HG02870 (cell line): ENCODE results near the gene ITGAL.

Experiments
- ATAC-seq: cut with Tn5 transposase; IDR thresholded peaks from one replicate; pipeline ENCODE4 v1.9.1; 2021; ENCODE audit warnings: mild to moderate bottlenecking, moderate library complexity; ENCODE audit not compliant: unreplicated experiment

The ITGAL gene

DNA sequence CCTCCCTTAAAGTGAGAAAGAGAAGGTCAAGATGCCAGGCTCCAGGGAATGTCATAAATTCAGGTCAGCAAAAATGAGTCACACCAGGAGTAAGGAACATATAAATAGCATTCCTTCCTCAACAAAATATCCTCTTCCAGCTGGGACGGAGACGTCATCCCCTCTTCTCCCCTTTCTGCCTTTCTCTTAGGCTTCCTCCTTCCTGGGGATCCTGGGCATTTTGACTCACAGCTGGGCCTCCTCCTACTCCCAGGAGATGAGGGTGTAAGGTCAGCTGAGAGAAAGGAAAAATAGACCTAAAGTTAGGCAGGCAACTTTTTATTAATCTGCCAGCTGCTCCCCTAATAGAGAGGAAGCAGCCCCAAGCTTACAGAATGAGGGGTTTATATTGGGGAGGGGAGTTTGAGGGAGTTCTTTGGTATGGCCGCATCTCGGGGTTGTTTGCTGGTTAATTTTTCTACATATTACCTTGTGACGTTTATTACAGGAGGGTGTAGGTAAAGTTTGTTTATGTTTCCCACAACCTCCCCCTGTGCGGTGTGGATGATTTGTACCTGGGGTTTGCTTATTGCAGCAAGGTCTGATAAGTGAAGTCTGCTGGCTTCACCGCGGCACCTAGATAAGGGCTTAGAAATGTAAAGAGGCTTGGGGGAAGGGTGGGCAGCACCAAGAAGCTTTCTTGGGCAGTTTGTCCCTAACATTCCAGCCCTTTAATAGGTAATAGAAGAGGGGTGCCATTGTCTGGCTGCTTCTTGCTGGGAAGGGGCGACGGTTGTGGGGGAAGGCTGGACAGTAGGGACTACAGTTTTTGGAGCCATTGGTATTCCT is 69.2 kb downstream of the ITGAL start:
- ATAC-seq, result no peak

DNA sequence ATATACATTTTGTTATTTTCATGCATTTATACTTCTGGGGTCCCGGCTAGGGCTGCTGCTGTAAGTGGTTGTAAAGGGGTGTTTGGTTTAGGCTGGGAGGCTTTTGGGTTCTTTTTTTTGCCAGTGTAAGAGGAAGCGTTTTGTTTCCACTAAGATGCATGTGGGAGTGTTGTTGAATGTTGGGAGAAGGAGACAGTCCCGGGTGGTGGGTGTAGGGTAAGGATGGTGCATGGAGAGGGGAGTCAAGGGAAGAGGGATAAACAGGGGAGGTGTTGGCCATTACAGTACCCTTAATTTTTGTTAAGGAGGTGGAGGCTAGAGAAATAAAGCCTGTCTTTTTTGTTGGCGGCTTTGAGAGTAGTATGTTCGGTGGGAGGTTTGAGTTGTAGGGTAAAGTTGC is 70.5 kb downstream of the ITGAL start:
- ATAC-seq, result no peak

DNA sequence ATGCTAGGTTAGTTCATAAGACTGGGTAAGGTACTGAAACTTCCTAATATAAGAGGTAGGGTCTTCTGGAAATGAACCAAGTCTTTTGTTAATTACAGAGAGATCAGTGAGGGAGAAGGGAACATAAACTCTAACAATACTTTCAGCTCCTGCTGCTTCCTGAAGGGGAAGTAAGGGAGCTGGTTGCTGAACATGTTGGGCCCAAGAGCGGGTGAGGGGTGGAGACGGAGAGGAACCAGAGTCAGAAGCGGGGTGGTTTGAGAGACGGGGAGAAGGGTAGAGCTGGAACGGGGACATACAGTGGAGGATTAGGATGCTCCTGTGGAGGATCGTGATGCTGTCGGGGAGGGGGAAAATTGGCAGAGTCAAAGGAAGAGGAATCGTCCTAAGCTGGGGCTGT is 73.6 kb downstream of the ITGAL start:
- no peak for ATAC-seq

DNA sequence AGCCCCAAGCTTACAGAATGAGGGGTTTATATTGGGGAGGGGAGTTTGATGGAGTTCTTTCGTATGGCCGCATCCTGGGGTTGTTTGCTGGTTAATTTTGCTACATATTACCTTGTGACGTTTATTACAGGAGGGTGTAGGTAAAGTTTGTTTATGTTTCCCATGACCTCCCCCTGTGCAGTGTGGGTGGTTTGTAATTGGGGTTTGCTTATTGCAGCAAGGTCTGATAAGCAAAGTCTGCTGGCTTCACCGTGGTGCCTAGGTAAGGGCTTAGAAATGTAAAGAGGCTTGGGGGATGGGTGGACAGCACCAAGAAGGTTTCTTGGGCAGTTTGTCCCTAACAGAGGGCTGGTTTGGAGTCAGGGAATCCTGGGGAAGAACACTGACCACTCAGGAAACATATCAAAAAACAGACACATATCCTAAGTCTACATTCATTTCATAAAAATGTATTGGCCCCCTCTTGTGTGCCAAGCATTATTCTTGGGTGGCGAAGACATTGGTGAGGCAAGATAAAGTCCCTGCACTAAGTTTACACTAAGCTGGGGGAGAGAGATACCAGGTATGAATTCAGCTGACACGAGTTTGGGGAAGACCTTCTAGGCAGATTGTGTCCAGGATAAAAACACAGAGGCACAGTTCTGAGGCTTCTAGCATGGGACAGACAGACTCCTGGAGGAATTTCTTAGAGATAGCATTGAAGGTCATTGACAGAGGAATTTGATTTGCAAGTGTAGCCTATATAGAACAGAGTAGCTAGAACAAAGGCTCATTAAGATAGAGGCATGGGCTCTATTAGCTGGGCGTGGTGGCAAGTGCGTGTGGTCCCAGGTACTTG is 76.1 kb downstream of the ITGAL start:
- no peak for ATAC-seq

DNA sequence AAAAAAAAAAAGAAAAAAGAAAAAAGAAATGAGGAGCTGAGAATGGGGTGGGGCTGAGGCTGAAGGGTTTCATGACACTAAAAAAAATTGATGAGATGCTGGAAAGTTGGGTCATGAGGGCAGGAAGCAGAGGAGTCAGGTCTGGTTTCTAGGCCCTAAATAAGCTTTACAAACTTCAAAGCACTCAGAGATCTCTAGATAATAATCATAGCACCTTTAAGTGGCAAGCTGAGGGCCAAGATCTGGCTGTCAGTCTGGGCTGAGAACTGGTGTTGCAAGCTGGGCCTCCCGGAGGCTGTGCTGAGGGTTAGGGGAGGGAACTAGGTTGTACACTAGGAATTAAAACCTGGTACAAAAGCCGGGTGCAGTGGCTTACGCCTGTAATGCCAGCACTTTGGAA is 79.2 kb downstream of the ITGAL start:
- ATAC-seq, result no peak

DNA sequence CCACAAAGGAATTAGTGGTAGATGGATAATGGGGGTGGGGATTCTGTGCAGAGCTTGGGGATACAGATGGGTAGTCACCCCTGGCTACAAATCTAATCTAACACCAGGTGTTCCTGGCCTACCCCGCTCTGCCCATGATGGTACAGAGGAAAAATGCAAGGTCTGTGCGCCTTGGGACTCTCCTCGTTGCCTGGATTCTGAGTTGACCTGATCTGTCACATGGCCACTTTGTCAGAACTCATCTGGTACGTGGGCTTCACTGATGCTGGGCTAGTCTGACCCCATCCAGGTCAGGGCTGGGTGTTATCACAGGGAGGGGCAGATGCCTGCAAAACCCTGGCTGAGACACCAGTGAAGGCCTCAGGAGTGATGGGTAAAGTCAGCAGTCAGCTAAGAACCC is 80.4 kb downstream of the ITGAL start:
- no peak for ATAC-seq

DNA sequence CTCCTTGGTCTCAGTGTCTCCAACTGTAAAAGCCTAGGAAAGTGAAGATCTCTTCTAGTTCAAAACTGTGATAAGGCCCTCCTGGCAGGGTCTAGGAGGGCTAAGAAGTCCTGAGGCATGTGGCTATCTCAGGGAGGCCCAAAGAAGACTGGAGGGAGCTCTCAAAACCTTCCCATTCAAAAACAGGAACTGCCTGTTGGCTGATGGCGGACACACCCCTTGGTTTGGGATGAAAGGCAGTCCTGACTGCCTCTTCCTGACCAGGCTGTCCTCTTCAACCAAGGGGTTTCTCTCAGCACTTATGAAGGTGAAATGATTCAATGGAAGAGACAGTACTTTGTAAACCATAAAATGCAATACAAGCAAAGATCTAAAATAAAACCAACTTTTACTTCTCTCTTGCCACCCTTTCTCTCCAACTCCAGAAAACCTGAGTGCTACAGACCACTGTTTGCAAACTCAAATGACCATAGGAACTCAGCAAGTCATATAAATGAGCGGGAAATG is 80.9 kb downstream of the ITGAL start:
- ATAC-seq, result no peak

DNA sequence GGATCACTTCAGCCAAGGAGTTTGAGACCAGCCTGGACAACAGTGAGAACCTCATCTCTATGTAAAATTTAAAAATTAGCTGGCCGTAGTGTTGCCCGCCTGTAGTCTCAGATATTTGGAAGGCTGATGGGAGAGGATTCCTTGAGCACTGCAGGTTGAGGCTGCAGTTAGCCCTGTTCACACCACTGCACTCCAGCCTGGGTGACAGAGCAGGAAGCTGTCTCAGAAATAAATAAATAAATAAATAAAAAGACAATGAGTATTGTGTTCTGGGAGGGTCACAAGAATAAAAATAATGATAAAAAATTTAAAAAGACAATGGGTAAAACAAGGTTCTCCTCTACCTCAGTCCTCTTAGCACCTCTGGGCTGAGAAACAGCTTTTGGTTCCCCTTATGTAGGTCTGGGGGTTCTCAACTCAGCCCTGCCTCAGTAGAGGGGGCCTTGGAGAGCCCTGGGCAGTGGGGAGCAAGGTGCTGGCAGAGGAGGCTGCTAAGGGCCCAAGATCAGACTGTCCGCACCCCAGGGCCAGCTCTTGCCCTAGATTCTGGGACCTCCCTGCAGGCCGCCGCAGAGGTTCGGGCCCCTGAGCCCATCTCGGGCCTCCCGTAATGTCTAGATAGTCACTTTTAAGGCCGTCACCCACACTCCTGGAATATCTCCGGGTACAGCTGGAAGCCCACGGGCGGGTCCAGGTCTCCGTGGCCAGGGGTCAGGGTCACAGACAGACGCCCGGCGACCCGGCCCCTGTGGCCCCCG is 82.2 kb downstream of the ITGAL start:
- no peak for ATAC-seq

DNA sequence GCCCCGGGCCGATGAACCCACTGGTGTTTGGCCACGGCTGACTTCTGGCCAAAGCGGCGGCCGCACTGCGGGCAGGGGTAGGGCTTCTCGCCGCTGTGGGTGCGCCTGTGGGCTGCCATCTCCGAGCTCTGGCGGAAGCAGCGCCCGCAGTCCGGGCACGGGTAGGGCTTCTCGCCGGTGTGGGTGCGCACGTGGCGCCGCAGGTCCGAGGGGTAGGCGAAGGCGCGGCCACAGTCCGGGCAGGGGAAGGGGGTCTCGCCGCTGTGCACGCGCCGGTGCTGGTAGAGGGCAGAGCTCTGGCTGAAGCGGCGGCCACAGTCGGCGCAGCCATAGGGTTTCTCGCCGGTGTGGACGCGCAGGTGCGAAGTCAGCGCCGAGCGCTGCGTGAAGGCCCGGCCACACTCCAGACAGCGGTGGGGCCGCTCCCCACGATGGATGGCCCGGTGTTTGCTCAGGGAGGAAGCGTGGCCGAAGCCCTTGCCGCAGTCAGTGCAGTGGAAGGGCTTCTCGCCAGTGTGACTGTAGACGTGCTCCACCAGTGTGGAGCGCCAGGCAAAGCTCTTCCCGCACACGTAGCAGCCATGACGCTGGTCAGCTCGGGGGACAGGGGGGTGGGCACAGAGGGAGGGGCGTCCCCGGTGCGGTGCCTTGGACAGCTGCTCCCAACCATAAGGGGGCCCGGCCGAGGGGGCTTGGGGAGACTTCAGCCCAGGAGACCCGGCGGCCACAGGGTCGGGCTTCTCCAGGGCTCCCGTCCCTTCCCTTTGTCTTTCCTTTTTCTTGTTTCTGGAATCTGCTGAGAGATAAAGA is 83.0 kb downstream of the ITGAL start:
- ATAC-seq, result no peak

DNA sequence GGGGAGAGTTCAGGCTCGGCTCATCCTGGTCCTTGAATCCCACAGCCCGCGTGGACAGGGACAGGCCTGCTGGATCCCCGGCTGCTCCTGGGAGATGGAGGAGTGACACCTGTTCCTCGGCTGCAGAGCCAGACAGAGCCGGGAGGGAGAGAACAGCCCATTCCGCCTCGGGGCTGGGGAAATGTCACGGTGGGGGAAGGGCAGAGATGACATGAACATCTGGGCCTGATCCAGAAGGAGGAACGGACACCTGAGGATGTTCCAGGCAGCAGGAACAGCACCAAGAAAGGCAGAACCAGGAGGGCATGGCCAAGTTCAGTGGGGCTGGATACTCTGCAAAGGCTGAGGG is 83.6 kb downstream of the ITGAL start:
- no peak for ATAC-seq

DNA sequence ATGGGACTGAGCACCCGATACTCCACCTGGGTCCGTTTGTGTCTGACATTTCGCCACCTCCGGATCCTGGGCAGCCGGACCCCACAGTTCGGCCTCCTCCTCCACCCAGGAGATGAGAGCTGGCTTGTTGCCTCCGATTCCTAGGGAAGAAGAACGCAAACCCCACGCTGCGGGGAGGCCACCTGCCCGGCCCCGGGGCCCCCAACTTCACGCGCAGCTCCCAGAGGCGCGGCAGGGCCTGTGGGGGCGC is 85.1 kb downstream of the ITGAL start:
- no peak for ATAC-seq

DNA sequence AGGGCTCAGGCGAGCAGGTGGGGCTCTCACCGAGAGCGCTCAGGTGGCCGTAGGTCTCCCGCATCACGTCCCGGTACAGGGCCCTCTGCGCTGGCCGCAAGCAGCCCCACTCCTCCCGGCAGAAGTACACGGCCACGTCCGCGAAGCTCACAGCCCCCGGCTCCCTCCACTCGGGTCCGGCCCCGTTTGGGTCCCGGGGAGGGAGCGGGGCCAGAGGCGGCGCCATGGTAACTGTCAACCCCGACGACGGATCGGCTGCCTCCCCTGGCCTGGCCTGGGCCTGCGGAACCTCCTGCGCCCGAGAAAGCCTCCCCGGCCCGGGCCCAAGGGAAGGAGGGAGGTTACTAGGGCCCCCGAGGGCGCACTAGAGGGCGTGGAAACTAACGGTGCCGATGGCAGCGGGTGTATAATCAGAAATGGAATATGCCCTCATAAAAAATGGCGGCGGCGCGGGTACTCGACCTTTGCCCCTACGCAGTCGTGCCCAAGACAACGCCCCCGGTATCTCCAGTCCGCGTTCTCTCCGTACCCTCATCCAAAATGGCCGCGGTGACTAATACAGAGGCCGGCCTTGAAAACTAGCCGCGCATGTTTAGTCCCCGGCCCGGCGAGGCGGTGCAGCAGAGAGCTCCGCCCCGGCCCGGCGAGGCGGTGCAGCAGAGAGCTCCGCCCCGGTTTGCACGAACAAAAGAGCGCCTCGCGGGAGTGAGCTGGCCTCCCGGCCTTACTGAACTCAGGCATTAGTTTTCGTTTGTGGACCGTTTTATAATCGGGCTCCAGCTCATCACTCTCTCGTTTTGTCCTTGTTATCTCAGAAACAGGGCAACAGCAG is 85.6 kb downstream of the ITGAL start, which contains the start of gene ZNF764:
Gene ZNF764, minus strand, starts transcription at position 418 of the 832 bp plus-strand sequence. Its CDS starts 192 bp downstream, at position 226.
- ATAC-seq, result peak; percentile 90

DNA sequence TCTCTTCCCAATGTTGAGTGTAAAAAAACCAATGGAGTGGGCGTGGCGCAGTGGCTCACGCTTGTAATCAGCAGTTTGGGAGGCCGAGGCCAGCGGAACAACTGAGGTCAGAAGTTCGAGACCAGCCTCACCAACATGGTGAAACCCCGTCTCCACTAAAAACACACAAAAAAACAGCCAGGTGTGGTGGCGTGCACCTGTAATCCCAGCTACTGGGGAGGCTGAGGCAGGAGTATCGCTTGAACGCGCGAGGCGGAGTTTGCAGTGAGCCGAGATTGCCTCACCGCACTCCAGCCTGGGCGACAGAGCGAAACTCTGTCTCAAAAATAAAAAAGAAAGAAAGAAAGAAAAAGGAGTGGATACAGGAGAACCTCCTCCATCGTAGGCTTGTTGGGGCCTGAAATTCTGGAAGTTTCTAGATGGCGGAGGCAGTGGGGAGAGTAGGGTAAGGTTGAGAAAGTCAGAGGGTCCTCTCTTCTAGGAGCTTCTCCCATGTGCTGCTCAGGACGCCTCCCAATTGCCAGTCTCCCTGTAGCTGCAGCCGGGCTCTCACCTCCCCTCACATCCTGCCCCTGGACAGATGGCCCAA is 86.3 kb downstream of the ITGAL start:
- no peak for ATAC-seq

DNA sequence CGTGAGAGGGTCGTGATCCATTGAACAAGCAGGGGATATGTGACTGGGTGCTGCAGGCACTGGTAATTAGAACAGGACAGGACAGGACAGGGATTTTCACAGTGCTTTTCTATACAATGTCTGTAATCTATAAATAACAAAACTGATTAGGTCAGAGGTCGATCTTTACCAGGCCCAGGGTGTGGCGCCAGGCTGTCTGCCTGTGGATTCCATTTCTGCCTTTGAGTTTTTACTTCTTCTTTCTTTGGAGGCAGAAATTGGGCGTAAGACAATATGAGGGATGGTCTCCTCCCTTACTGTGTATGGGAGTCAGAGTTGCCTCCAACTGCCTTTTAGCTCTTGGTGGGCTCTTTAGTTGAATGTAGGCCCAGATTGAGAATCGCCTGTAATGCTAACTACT is 87.1 kb downstream of the ITGAL start:
- no peak for ATAC-seq

DNA sequence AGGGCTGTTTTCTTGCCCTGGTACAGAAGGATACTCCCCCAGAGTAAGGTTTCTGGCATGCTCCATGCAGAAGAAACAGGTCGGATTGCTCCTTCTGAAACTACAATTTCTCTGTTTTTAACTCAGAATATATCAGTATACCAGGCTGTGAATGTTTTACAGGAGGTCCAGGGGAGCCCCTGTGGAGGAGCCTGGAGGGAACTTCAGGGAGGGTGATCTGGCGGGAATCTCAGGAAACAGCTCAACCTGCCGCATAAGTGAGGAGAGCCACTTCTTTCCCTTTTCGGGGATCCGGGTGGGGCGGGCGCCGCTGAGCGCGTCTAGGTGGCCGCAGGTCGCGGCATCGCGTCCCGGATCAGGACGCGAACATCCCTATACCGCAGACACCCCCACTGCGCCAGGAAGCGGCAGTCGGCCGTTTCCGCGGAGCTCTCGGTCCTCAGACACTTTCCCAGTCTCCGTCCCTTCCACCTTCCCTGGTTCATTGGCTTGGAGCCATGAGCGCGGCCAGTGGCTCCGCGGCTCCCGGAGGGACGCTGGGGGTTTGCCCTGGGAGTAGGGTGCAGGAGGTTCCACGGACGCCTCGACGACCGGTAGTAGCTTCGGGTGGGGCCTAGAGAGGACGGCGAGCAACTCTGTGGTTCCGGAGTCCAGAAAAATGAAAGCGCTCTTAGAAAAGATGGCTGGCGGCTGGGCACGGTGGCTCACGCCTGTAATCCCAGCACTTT is 88.7 kb downstream of the ITGAL start:
- ATAC-seq, result no peak

DNA sequence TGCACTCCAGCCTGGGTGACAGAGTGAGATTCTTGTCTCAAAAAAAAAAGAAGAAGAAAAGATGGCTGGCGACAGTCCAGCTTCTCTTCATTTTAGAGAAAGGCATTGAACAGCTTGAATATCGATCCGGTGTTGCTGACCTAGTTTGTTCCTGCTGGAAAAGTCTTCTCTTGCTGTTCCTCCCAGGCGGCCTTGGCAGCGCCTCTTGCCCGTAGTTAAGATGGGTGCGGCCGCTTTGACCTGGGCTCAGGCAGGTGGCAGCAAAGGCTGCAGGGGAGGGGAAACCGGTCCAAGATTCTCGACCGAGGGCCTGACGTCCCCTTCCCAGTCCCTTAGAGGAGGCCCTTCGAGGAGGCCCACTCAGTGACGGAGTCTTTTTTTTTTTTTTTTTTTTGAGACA is 89.5 kb downstream of the ITGAL start:
- no peak for ATAC-seq

DNA sequence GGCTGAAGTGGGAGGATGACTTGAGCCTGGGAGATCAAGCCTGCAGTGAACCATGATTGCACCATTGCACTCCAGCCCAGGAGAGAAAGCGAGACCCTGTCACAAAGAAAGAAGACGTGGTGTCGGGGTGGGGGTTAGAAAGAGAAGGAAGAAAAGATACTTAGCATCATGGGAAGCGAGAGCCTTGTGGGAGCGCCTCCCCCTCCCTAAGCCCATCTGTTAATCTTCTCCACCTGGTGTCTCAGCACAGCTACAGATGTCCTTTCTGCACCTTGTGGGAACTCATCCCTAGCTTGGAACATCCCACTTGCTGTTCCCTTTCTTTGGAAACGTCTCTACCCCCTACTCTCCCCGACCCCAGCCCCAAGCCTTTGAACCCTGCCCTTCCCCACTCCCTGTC is 93.0 kb downstream of the ITGAL start:
- no peak for ATAC-seq

DNA sequence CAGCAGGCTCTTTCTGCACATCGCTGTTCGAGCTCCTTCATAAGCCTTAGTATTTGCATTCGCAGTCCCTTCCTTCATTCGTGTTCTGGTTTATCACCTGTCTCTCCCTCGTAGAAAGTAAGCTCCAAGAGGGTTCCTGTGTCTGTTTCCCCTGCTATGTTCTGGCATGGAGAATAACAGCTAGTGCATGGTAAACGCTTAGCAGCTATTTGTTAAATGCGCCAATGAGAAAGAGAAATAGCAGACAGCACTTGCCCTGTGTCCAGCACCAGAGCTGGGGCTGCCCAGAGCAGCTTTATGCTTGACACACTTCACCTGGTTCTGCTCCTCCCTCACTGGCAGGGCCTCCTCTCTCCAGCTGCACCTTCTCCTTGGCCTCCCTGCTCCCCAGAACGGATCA is 93.4 kb downstream of the ITGAL start:
- no peak for ATAC-seq

DNA sequence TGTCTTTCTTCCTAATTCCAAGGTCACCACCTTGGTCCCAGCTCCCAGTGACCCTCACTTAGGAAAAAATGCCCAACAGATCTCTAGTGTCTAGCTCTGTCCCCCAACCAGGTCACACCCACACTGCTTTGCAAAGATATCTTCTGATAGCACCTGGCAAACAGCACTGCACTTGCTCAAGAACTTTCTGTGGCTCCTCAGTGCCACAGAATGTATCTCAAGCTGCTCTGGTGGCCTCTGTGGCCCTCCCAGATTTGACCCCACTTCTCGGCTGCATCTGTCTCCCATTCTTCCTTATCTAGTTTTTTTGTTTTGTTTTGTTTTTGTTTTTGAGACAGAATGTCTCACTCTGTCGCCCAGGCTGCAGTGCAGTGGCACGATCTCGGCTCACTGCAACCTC is 94.0 kb downstream of the ITGAL start:
- no peak for ATAC-seq
